NCI-H2227 (cell line): Measurements from ENCODE around the gene TBX15.

ENCODE experiments used
- DNase-seq: peaks from one replicate; lab custom pipeline; 2025; ENCODE audit not compliant: unreplicated experiment; lab: John Stamatoyannopoulos, UW

TBX15 gene

GRCh38 chr1:118988186-118989005, at the start of gene TBX15:
TSS of gene TBX15 (minus strand) at chr1:118988343. CDS start at chr1:118987795, 548 bp downstream.
- DNase-seq, result no peak

- DNase-seq, result no peak
Measured at GRCh38 chr1:119034359-119034758, 46.2 kb upstream of the TBX15 start.

DNA sequence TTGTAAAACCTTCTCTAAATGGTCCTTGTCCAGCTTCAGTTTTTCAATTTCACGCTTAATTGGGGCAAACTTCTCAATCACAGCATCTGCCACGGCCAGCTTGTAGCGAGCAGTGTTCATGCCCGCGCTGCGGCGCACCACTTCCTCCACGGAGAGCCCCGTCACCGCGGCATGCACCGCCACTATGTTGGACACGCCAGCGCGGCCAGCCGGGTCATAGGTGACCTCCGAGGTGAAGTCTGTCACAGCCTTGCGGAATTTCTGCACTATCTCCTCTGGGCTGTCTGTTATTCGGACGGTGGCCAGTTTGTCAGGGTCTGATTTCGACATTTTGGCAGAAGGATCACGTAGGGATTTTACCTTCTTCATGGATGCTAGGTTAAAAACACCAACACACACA, 44.8 kb upstream of the TBX15 start:
- no peak for DNase-seq

- DNase-seq, result no peak
Measured at GRCh38 chr1:119027759-119028158, 39.6 kb upstream of the TBX15 start.

GRCh38 chr1:119026956-119027355, 38.8 kb upstream of the TBX15 start:
- DNase-seq, result no peak

DNA sequence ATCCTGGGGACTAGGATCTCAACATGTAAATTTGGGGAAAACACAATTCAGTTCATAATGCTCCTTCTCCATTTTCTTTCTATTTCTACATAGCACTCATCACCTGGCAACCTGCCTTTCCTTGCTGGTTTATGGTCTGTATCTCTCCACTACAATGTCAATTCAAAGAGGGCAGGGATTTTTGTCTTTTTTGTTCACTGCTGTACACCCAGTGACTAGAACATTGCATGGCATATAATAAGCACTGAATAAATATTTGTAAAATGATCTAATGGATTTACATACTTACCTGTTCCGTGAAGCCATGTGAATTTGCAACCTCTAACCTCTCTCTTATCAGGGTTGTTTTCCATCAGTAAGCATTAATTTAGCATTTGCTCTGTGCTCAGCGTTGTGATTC, 27.4 kb upstream of the TBX15 start:
- DNase-seq, result no peak

GRCh38 chr1:119012383-119012782, 24.2 kb upstream of the TBX15 start:
- DNase-seq, result no peak

- DNase-seq, result no peak
Measured at GRCh38 chr1:119011706-119012105, 23.6 kb upstream of the TBX15 start.

DNA sequence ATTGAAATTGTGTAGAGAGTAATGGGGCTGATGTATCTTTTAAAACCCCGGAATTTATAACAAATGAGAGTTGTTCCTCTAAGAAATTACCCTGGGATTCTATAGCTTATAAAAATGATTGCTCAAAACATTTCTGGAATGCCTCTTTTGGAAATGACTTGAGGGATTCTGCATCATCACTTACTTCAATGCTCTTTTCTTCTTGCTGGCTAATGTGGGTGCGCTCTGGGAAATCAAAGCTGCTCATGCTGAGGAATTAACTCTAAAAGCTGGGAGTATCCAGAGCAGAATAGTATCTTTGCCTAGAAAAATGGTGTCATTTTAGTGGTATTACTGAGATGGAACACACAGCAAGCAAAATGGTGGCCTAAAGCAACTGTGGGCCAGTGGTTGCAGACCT, 23.0 kb upstream of the TBX15 start:
- no peak for DNase-seq

DNA sequence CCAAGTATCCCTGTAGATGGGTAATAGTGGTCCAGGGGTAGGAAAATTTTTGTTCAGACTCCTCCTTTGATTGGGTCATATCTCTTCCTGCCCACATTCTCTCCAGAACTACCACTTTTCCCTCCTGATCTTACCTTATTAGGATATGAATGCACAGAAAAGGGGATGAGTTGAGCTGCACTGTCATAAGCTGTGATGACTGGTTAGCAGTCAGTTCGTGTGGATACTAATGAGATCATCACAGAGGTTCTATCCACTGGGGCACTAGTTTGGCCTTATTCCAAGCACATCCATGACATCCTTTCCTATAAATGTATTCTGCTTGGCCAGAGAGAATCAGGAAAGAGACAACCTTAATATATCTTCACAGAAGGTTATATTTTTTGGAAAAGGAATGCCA, 22.1 kb upstream of the TBX15 start:
- no peak for DNase-seq

- DNase-seq, result no peak
Measured at GRCh38 chr1:119009312-119009655, 21.1 kb upstream of the TBX15 start.

DNA sequence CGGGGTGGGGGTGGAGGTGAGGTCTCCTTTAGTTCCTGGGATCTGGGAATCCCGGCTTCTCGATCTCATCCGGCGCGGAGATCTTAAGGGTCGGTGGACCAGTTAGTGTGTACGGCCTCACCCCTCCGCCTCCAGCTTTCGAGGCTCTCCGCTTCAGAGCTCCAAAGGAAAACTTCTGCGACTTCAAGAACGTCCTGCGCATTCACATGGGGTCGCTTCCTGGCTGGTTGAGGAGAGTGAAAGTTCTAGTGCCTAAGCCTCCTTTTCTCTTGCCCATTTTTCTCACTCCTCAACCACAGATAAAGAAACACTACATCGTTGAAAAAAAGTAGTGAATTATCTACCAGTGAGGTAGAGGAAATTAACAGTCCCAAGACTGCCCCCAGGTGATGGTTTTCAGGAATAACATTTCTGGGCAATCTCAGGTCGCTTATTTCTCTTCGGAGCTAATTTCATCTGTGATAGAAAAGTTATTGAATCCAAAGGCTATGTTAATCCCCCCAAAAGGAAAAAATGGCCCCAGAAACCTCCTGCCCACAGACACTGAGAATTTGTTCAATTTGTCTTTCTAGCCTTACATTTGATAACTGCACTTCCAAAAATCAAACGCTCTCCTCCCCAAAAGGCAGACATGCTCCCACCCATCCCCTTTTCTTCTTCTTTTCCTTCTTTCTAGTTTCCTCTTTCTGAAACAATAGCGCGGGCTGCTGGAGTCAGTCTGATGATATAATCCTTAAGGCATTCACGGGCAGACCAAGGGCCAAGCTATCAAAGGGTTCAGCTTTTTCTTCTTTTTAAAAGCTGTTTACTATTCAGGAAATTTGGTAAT, 20.6 kb upstream of the TBX15 start:
- peak; percentile 51 for DNase-seq

GRCh38 chr1:119007670-119008482, 19.7 kb upstream of the TBX15 start:
- no peak for DNase-seq

GRCh38 chr1:119007339-119007669, 19.2 kb upstream of the TBX15 start:
- DNase-seq, result no peak

DNA sequence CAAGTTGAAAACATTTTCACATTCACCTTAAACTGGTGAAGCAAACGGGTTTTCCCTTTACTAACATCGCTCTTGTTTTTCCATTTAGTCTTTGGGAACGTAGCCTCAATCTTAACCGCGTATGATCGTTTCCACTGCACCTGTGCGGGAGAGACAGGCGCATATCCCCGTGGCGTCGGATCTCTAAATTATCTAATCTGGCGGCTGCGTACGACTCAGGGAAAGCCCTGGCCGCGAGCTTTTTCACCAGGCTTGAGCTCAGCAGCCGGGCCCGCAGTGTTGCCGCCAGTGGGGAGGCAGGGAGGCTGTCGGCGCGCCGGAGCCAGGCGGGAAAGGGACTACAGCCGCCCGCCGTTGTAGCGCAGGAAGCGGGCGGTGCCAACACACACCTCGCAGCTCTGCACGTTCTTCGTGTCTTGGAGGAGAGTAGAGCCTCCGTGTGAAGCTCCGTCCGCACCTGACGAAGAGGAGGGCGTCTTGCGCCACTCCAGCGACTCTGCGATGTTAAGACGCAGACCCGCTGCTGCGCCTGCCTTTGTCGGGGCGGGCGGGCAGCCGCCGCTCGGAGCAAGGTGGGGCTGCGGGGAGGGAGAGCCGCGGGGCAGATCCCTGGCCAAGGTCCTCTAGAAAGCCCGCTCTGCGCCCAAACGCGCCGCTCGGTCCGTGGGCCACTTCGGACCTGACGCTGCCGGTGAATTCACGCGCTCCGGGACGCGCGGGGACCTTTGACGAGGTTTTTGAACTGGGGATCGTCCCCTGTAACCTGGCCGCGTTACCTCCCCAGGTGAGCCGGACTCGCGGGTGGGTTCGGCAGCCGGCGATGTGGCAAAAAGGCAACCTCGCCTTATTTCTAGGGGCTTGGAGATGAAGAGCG, 18.5 kb upstream of the TBX15 start:
- DNase-seq, result peak; percentile 15

- DNase-seq, result no peak
Measured at GRCh38 chr1:119005724-119006405, 17.7 kb upstream of the TBX15 start.

GRCh38 chr1:119004781-119005180, 16.6 kb upstream of the TBX15 start:
- DNase-seq, result no peak

DNA sequence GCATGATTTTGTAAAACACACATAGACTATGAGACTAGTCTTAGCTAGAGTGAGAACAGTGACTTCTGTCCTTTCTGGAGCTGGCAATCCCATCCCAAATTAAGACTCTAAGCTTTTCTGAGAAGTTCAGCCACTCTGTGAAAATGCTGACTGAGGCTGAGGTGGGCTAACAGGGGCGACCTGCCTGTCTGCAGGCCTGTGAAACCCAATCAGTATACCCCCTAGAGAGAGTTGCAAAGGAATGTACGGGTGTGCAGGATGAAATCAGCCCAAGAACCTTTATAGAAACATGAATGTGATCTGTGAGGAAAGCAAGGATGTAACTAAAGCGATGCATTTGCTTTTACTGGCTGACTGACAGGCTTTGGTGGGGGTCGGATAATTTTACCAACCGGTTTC, 16.0 kb upstream of the TBX15 start:
- no peak for DNase-seq

- DNase-seq, result no peak
Measured at GRCh38 chr1:119003413-119004128, 15.4 kb upstream of the TBX15 start.
